Activated naive CD4-positive, alpha-beta T cell treated with anti-CD3 and anti-CD28 coated beads, Interleukin-2, amount 10 ng/mL, durations not matched to agents 7 days and 5 days (primary cell): ENCODE results near the gene SLC44A4.
A peak's percentile ranks its signal among the peaks of the same experiment; 100 is the strongest.

Experiments
- CTCF ChIA-PET: fragments of 350-600 bp; sonication (Branson Sonifier 250); formaldehyde crosslinking; loops from one replicate; lab custom pipeline; 2021; ENCODE audit warnings: antibody characterized with exemption; lab: Charles Lee
- DNase-seq: peaks from one replicate; pipeline ENCODE4 v3.0.0-alpha.2; 2020
- H3K27ac Mint-ChIP-seq: one replicate; pipeline ENCODE4 v1.8.0; 2021; ENCODE audit warnings: mild to moderate bottlenecking, moderate library complexity, mixed read lengths
- H3K27me3 Mint-ChIP-seq: one replicate; pipeline ENCODE4 v1.8.0; 2021; ENCODE audit warnings: mild to moderate bottlenecking, mixed read lengths
- H3K36me3 Mint-ChIP-seq: one replicate; pipeline ENCODE4 v1.8.0; 2021; ENCODE audit warnings: mixed read lengths
- H3K4me1 Mint-ChIP-seq: one replicate; pipeline ENCODE4 v1.8.0; 2021; ENCODE audit warnings: mixed read lengths
- H3K4me3 Mint-ChIP-seq: one replicate; pipeline ENCODE4 v1.8.0; 2021; ENCODE audit warnings: mild to moderate bottlenecking, moderate library complexity, mixed read lengths
- H3K9me3 Mint-ChIP-seq: one replicate; pipeline ENCODE4 v1.8.0; 2021; ENCODE audit warnings: mixed read lengths

The SLC44A4 gene

DNA sequence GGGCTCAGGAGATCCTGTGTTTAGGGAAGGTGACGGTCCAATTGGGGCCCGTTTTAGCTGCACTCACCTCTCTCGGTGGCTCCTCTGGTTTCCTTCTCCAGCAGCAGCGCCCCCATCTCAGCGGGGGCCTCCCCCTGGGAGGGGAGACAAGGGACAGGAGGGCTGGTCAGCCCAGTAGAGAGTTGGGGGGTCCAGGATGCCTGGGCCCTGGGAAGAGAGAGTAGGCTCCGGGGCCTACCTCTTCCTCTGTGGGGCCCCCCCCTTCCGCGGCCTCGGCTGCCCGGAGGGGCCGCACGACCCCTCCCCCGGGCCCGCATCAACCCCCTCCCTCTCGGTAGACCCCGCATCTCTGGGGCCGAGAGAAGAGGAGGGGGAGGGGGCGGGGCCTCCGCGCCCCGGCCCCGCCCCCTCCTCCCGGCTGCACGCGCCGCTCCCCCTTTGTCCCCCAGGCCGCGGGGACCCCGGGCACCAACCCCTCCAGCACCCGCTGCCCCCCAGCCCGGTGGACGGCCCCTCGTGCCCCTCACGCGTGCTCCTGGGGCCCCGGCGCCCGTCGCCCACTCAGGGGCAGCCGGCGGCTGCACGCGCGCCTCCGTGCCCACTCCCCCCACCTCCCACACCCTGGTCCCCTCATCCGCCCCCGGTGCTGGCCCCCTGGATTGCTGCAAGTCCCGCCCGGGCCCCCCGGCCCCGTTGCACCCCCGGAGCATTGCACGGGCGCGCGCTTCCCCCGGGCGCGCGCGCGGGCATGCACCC is 18.2 kb upstream of the SLC44A4 start:
- CTCF ChIA-PET = interaction anchor here (0.9 to 1.6 kb wide), 3 partner anchors 34 to 75 kb away, joined by 3 to 6 read pairs (median 5); partner anchors contain the start of gene DXO

DNA sequence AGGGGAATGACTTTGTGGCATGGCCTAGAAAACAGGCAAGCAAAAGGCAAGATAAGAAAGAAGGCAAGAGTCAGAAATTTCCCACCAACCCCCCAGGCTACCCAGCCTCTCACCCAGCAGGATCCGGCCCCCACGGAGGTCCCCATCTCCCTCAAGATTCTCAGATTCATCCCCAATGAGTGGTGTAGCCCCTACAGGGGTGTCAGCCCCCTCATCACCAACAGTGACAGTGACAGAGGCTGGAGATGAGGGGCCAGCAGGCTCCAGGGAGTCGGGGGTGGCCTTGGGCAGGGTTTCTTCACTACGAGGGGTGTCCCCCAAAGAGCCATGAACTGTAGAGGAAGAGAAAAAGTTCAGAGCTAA is 17.7 kb upstream of the SLC44A4 start:
- CTCF ChIA-PET = interaction anchor here (0.6 to 1.4 kb wide), 2 partner anchors 33 to 312 kb away, joined by 4 to 5 read pairs; no protein-coding TSS in a partner anchor
- no peaks in the 10 kb centered on the region for H3K9me3 Mint-ChIP-seq
- H3K27ac Mint-ChIP-seq = peak overlapping the region; percentile 85
- H3K27me3 Mint-ChIP-seq = no peaks in the 10 kb centered on the region
- peaks cover 45% of the 10 kb centered on the region for H3K4me1 Mint-ChIP-seq
- DNase-seq = no peak
- peaks cover 37% of the 10 kb centered on the region for H3K36me3 Mint-ChIP-seq
- peak overlapping the region; percentile 78 for H3K4me3 Mint-ChIP-seq

More for the DNA sequence above, 18.2 kb upstream of the SLC44A4 start:
- H3K27ac Mint-ChIP-seq = peak overlapping the region; percentile 85
- DNase-seq = no peak
- no peaks in the 10 kb centered on the region for H3K9me3 Mint-ChIP-seq
- peaks cover 33% of the 10 kb centered on the region for H3K36me3 Mint-ChIP-seq
- H3K4me1 Mint-ChIP-seq = peaks cover 45% of the 10 kb centered on the region
- peak overlapping the region; percentile 96 for H3K4me3 Mint-ChIP-seq
- H3K27me3 Mint-ChIP-seq = no peaks in the 10 kb centered on the region

DNA sequence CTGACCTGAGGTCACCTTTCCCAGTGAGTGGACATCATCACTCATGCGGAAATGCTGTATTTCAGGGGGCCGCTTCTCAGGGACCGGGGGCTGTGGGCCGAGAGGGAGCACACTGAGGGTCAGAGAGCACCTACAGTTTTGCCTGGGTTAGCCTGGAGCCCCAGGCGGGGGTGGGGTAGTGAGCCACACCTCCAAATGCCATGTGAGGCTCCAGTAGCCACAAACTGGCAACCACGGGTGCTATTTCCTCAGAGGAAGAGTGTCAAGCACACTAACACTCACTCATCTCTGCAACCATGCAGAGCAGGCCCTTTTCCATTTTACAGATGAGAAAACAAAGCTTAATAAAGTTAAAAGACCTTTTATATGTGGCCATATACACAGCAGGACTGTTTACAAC is 14.0 kb upstream of the SLC44A4 start:
- no peak for DNase-seq
- no peaks in the 10 kb centered on the region for H3K27me3 Mint-ChIP-seq
- no peak overlapping the region for H3K4me3 Mint-ChIP-seq
- no peaks in the 10 kb centered on the region for H3K9me3 Mint-ChIP-seq
- H3K27ac Mint-ChIP-seq = no peak overlapping the region
- H3K36me3 Mint-ChIP-seq = peaks cover 39% of the 10 kb centered on the region
- CTCF ChIA-PET = interaction anchor here (1.0 kb wide), 1 partner anchor 60 kb away, joined by 3 read pairs; no protein-coding TSS in a partner anchor
- H3K4me1 Mint-ChIP-seq = peaks cover 21% of the 10 kb centered on the region

GRCh38 chr6:31889331-31889972 is 10.7 kb upstream of the SLC44A4 start:
- no peak for DNase-seq
- CTCF ChIA-PET = interaction anchor here (0.6 to 2.1 kb wide), 2 partner anchors 63 to 175 kb away, joined by 3 to 7 read pairs; no protein-coding TSS in a partner anchor
- H3K36me3 Mint-ChIP-seq = peaks cover 47% of the 10 kb centered on the region
- no peaks in the 10 kb centered on the region for H3K9me3 Mint-ChIP-seq
- no peak overlapping the region for H3K4me3 Mint-ChIP-seq
- peaks cover 9% of the 10 kb centered on the region for H3K4me1 Mint-ChIP-seq
- H3K27ac Mint-ChIP-seq = no peak overlapping the region
- no peaks in the 10 kb centered on the region for H3K27me3 Mint-ChIP-seq

DNA sequence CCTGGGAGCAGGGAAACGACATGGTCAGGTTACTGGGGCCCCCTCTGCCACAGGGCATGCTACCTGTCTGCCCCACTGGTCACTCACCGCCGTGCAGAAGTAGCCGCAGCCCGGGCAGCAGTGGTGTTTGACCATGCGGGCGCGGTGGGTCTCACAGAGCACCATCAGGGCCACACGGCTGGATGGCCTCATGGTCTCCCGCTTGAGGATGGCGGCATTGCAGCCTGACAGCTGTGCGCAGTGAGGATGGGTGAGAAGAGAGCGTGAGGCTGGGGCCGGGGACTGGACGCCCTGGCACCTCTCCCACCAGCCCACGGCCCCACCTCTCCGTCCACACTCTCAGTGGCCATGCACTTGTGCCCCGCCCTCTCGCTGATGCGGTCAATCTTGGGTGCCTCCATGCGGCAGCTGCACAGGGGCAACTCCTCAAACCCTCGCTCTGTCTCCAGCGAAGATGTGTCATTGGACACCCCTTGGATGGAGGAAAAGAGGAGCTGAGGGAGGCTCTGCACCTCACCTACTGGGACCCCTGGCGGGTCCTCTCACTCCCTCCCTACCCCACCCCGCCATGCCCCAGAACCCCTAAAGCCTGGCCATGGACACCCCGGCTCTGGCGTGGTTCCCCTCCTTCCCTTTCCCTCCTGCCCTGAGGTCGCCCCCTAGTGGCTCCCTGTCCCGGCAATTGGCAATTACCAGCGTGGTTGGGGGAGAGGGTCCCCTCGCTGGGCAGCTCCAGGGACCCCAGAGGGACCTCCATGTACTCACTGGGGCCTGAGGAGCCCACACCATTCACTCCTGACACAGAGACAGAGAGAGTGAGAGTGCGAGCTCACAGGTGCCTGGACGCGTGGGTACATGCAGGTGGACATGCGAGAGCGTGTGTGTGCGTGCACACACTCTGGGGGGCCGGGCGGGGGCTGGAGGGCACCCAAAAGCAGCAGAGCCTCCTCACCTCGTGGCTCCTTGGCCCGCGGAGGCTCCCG is 9.8 kb upstream of the SLC44A4 start:
- Mint-ChIP-seq H3K27me3 (no peaks in the 10 kb centered on the region), H3K4me1 (peaks cover 8% of the 10 kb centered on the region), H3K27ac (no peak overlapping the region), H3K36me3 (peaks cover 45% of the 10 kb centered on the region), H3K9me3 (no peaks in the 10 kb centered on the region), H3K4me3 (no peak overlapping the region)
- DNase-seq = peak; percentile 60
- CTCF ChIA-PET = interaction anchor here (0.6 to 2.1 kb wide), 5 partner anchors 41 to 199 kb away, joined by 3 to 7 read pairs (median 3); no protein-coding TSS in a partner anchor

- Mint-ChIP-seq H3K9me3 (no peaks in the 10 kb centered on the region), H3K27me3 (no peaks in the 10 kb centered on the region), H3K36me3 (peaks cover 46% of the 10 kb centered on the region), H3K27ac (no peak overlapping the region), H3K4me1 (peaks cover 2% of the 10 kb centered on the region), H3K4me3 (no peak overlapping the region)
- DNase-seq = no peak
- CTCF ChIA-PET = interaction anchor here (0.7 to 1.0 kb wide), 2 partner anchors 24 to 65 kb away, joined by 3 to 4 read pairs; partner anchors contain the start of gene NEU1
These were observed 8.6 kb upstream of the SLC44A4 start for GRCh38 chr6:31887173-31888007.

- H3K4me3 Mint-ChIP-seq = no peak overlapping the region
- peaks cover 43% of the 10 kb centered on the region for H3K36me3 Mint-ChIP-seq
- H3K9me3 Mint-ChIP-seq = no peaks in the 10 kb centered on the region
- no peak for DNase-seq
- no peaks in the 10 kb centered on the region for H3K27me3 Mint-ChIP-seq
- no peak overlapping the region for H3K27ac Mint-ChIP-seq
- peaks cover 2% of the 10 kb centered on the region for H3K4me1 Mint-ChIP-seq
- CTCF ChIA-PET = no interaction called here
These were observed 7.8 kb upstream of the SLC44A4 start for GRCh38 chr6:31886541-31886991.

DNA sequence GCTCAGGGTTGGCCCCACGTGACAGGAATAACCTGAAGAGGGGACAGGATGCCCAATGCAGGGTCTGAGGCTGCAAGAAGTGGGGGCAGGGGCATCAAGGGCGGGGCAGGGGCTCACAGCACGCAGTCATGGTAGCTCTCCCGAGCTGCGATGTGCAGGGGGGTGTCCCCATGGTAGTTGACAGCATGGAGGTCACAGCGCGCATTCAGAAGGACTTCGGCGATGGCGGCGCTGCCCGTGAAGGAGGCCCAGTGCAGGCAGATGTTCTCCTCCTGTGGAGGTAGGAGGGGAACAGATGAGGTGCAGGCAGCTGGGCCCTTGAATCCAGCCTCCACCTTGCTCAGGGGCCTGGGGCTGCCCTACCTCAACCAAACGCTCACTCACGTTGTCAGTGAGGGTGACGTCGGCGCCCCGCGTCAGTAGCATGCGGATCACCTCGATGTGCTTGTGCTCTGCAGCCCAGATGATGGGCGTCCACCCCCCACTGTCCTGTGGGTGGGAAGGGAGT is 5.8 kb upstream of the SLC44A4 start:
- peaks cover 47% of the 10 kb centered on the region for H3K36me3 Mint-ChIP-seq
- no peaks in the 10 kb centered on the region for H3K27me3 Mint-ChIP-seq
- no peak for DNase-seq
- CTCF ChIA-PET = no interaction called here
- no peak overlapping the region for H3K4me3 Mint-ChIP-seq
- H3K27ac Mint-ChIP-seq = no peak overlapping the region
- H3K9me3 Mint-ChIP-seq = no peaks in the 10 kb centered on the region
- H3K4me1 Mint-ChIP-seq = no peaks in the 10 kb centered on the region

DNA sequence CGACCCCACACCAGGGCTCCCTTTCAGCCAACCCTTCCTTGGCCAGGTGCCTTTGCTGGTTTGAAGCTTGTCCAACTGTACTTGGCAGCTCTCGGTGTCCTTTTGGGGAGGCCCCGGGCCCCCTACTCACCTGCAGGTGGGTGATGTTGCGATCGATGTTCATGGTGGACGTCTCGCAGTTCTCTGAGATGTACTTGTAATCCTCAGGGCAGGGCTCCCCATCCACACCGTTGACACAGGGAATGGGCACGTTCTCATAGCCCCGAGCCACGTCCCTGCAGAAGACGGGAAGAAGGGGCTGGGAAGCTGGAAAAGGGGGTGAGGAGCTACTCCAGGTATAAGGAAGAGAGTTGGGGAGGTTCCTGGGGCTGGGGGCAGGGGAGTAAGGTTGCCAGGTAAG is 4.9 kb upstream of the SLC44A4 start:
- Mint-ChIP-seq H3K4me1 (no peaks in the 10 kb centered on the region), H3K27me3 (no peaks in the 10 kb centered on the region), H3K9me3 (no peaks in the 10 kb centered on the region), H3K27ac (no peak overlapping the region), H3K4me3 (no peak overlapping the region), H3K36me3 (peaks cover 46% of the 10 kb centered on the region)
- CTCF ChIA-PET = no interaction called here
- no peak for DNase-seq

DNA sequence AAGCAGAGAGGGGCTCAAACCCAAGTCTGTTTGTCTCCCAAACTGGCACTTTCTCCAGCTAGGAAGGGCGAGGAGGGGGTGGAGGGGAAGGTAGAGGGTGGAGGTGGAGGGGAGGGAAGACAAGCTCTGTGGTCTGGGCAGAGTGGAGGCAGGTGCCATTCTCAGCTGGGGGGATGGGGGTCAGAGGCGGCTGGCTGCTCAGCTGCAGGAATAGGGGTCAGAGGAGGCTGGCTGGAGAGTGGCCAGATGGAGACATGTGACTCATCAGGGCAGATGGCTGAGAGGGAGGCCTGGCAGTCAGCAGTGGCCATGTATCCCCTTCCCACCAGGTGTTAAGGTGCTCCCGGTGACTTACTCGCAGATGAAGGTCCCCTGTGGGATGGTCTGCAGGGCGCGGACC is 3.5 kb upstream of the SLC44A4 start:
- CTCF ChIA-PET = no interaction called here
- Mint-ChIP-seq H3K4me3 (no peak overlapping the region), H3K36me3 (peaks cover 41% of the 10 kb centered on the region), H3K27me3 (peaks cover 2% of the 10 kb centered on the region), H3K9me3 (no peaks in the 10 kb centered on the region), H3K4me1 (no peaks in the 10 kb centered on the region), H3K27ac (peak overlapping the region; percentile 37)
- DNase-seq = no peak

DNA sequence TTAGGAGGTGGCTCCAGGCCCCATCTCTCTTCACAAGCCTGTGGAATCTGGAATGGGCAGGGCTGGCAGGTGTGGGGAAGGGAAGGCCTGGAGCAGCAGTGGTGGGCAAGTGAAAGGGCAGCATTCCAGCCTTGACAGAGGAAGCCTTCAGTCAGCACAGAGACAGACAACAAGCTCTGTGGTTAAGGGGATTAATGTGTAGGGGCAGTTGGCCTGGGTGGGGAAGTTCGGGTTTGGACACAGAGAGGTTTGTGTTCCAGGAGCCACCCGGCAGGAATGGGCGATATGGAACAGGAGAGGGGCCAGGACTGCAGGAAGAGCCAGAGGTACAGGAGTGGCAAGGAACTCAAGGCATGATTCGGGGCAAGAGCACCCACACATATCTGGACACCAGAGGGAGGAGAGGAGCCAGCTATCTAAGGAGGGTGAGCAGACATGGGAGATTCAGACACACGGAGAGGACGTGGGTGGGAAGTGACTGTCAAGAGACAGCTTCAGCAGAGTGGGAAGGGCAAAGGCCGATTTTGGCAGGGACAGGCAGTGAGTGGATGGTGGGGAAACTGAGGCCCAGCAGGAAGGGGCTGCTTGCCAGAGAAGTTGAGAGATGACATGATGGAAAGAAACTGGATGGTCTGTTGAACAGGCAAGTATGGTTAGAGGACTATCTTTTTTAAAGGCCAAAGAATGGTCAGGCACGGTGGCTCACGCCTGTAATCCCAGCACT is 2.5 kb upstream of the SLC44A4 start:
- Mint-ChIP-seq H3K27ac (no peak overlapping the region), H3K4me3 (no peak overlapping the region), H3K27me3 (peaks cover 7% of the 10 kb centered on the region), H3K4me1 (no peaks in the 10 kb centered on the region), H3K9me3 (no peaks in the 10 kb centered on the region), H3K36me3 (peaks cover 36% of the 10 kb centered on the region)
- no peak for DNase-seq
- CTCF ChIA-PET = no interaction called here

DNA sequence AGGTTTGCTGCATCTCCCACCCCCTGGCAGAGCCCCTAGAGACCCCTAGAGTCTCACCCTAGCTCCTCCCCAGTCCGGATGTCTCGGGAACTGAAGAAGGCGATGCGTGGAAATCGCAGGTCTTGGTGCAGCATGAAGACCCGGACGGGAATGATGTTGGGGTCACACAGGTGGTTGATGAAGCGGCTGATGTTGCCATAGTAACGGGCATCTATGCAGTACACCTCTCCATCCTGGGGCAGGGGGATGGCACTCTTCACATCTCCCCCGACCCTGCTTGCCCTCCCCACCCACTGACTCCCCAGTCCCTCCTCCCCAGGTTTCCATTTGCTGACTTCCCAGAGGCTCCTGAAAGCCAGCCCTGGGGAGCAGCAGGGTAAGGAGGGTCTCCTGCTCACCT is 1.8 kb upstream of the SLC44A4 start:
- Mint-ChIP-seq H3K4me1 (no peaks in the 10 kb centered on the region), H3K27me3 (peaks cover 11% of the 10 kb centered on the region), H3K36me3 (peaks cover 30% of the 10 kb centered on the region), H3K4me3 (no peak overlapping the region), H3K27ac (no peak overlapping the region), H3K9me3 (no peaks in the 10 kb centered on the region)
- CTCF ChIA-PET = no interaction called here
- DNase-seq = no peak
